ENCODE data around the gene ANAPC10.
"Not testable (repeated sequence)": the region's sequence is repeated elsewhere in the genome, so short reads cannot be mapped to it uniquely, and the experiment has no call there.

Gene ANAPC10

GRCh38 chr4:145069361-145069760 is 28.6 kb downstream of the ANAPC10 start:
- no peak for DNase-seq

GRCh38 chr4:145066063-145066501 is 31.9 kb downstream of the ANAPC10 start:
- DNase-seq: no peak

- peak; percentile 6 for DNase-seq
Measured at GRCh38 chr4:145061318-145061920, 36.6 kb downstream of the ANAPC10 start.

- no peak for DNase-seq
Measured at GRCh38 chr4:145058256-145058655, 39.7 kb downstream of the ANAPC10 start.

- no peak for DNase-seq
Measured at GRCh38 chr4:145056325-145057130, 41.5 kb downstream of the ANAPC10 start.

- DNase-seq: no peak
Measured at GRCh38 chr4:145055533-145056257, 42.3 kb downstream of the ANAPC10 start.

GRCh38 chr4:145049241-145049640 is 48.8 kb downstream of the ANAPC10 start:
- DNase-seq: no peak

- no peak for DNase-seq
Measured at GRCh38 chr4:145048817-145049216, 49.2 kb downstream of the ANAPC10 start.

GRCh38 chr4:145047151-145047550 is 50.8 kb downstream of the ANAPC10 start:
- no peak for DNase-seq

GRCh38 chr4:145045180-145045579 is 52.8 kb downstream of the ANAPC10 start:
- no peak for DNase-seq

- no peak for DNase-seq
Measured at GRCh38 chr4:145044341-145044740, 53.7 kb downstream of the ANAPC10 start.

GRCh38 chr4:145043306-145043705 is 54.7 kb downstream of the ANAPC10 start:
- DNase-seq: no peak

- no peak for DNase-seq
Measured at GRCh38 chr4:145042601-145043285, 55.3 kb downstream of the ANAPC10 start.

GRCh38 chr4:145041378-145041777 is 56.6 kb downstream of the ANAPC10 start:
- no peak for DNase-seq

- no peak for DNase-seq
Measured at GRCh38 chr4:145035494-145036136, 62.4 kb downstream of the ANAPC10 start.

GRCh38 chr4:145034727-145035211 is 63.2 kb downstream of the ANAPC10 start:
- DNase-seq: no peak

GRCh38 chr4:145019346-145019745 is 78.7 kb downstream of the ANAPC10 start:
- DNase-seq: no peak

GRCh38 chr4:145014365-145014764 is 83.6 kb downstream of the ANAPC10 start:
- DNase-seq: no peak

- no peak for DNase-seq
Measured at GRCh38 chr4:145012841-145013240, 85.2 kb downstream of the ANAPC10 start.

GRCh38 chr4:145011636-145012035 is 86.4 kb downstream of the ANAPC10 start:
- DNase-seq: no peak

GRCh38 chr4:145010315-145010714 is 87.7 kb downstream of the ANAPC10 start:
- DNase-seq: not testable (repeated sequence)

- no peak for DNase-seq
Measured at GRCh38 chr4:145003675-145004074, 94.3 kb downstream of the ANAPC10 start.

All from NCI-H2107 (cell line).